ENCODE results near the gene RGS7. TPM values are rescaled to one million over a fixed set of nuclear protein-coding genes. Genes with fewer than 3 reads are reported as not detected.

RGS7 gene
- total RNA-seq, 1 experiment from 2014 or later, result 1.5 TPM

DNA sequence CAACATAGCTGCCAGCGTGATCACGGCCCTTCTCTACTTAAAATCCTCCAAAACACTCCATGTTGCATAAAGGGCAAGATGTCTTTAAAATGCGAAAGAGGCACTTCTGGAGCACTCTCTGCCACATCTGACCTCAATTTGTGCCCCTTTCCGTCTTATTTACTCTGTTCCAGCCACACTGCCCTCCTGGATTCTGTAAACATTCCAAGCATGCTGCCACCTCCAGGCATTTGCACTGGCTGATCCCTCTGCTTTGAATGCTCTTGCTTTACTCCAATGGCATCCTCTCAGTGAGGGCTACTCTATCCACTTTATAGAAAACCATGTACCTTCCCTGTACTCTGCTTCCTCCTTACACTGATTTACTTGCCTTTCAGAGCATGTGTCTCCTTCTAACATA lies 5.3 kb upstream of the RGS7 start:
- no peak overlapping the region for H3K9ac ChIP-seq (ENCODE audit: extremely low read depth, insufficient read length, low read length)
- DNase-seq, result no peak
- H2BK20ac ChIP-seq (ENCODE audit: low read depth, low read length, poor library complexity, severe bottlenecking), result no peak overlapping the region
- H3K27ac ChIP-seq (ENCODE audit: insufficient read length, low read depth, low read length), result no peak overlapping the region
- no peaks in the 10 kb centered on the region for H3K9me3 ChIP-seq (ENCODE audit: control insufficient read depth, low read depth, low read length)
- no peak overlapping the region for H3K14ac ChIP-seq (ENCODE audit: insufficient read depth, low read length)
- H3K23me2 ChIP-seq (ENCODE audit: insufficient read length, low read depth, low read length, poor library complexity, severe bottlenecking), result no peaks in the 10 kb centered on the region
- H3T11ph ChIP-seq (ENCODE audit: low read length), result no peak overlapping the region
- H3K9me3 Mint-ChIP-seq, result peaks cover 0 to 2% of the 10 kb centered on the region in 2 experiments; a peak in 2 of 5 replicates
- no peak overlapping the region for H3K56ac ChIP-seq (ENCODE audit: insufficient read length, low read depth, low read length)
- H3K23ac ChIP-seq (ENCODE audit: insufficient read length, low read depth, low read length), result no peak overlapping the region
- no peak overlapping the region for H2BK12ac ChIP-seq (ENCODE audit: insufficient read length, low read depth, low read length)
- no peak overlapping the region for H3K27ac Mint-ChIP-seq
- H3K4me2 ChIP-seq (ENCODE audit: insufficient read depth, insufficient read length, low read length), result no peak overlapping the region
- no peaks in the 10 kb centered on the region; a peak in 1 of 7 replicates for H3K36me3 Mint-ChIP-seq (ENCODE audit: insufficient read depth in 1 of 3, low read depth in 3 of 3)
- no peak overlapping the region for H4K91ac ChIP-seq (ENCODE audit: insufficient read length, low read depth, low read length)
- no peak overlapping the region for H3K4me3 Mint-ChIP-seq
- H4K5ac ChIP-seq (ENCODE audit: insufficient read length, low read depth, low read length), result no peak overlapping the region
- H2BK5ac ChIP-seq (ENCODE audit: insufficient read length, low read length), result no peak overlapping the region
- no peak overlapping the region for H2AK5ac ChIP-seq (ENCODE audit: insufficient read length, low read length)
- H3K79me2 ChIP-seq (ENCODE audit: insufficient read depth, low read length), result no peaks in the 10 kb centered on the region
- peaks cover 2% of the 10 kb centered on the region; the same call in 1 of the 2 replicates for H3K4me1 ChIP-seq (ENCODE audit: insufficient read depth, low read length)
- peaks cover 15% of the 10 kb centered on the region for H3K27me3 Mint-ChIP-seq (ENCODE audit: low read depth)
- H4K8ac ChIP-seq (replicated peaks; ENCODE audit: insufficient read length, low read depth, low read length), result no peak overlapping the region
- H3K4me1 Mint-ChIP-seq, result peaks cover 4 to 5% of the 10 kb centered on the region in 2 experiments
- H3K27me3 ChIP-seq (ENCODE audit: insufficient read depth, low read length), result no peaks in the 10 kb centered on the region; the same call in 1 of the 2 replicates
- no peak overlapping the region for H2BK120ac ChIP-seq (ENCODE audit: low read depth, low read length, poor library complexity, severe bottlenecking)
- H3K79me1 ChIP-seq (ENCODE audit: insufficient read depth, low read depth, low read length, poor library complexity, severe bottlenecking), result no peaks in the 10 kb centered on the region
- H2BK15ac ChIP-seq (ENCODE audit: low read depth, low read length), result no peak overlapping the region
- no peak overlapping the region for H2AFZ ChIP-seq (ENCODE audit: low read length)
- H3K4ac ChIP-seq (ENCODE audit: low read depth, low read length), result no peak overlapping the region
- TF ChIP-seq, protein P1, sequence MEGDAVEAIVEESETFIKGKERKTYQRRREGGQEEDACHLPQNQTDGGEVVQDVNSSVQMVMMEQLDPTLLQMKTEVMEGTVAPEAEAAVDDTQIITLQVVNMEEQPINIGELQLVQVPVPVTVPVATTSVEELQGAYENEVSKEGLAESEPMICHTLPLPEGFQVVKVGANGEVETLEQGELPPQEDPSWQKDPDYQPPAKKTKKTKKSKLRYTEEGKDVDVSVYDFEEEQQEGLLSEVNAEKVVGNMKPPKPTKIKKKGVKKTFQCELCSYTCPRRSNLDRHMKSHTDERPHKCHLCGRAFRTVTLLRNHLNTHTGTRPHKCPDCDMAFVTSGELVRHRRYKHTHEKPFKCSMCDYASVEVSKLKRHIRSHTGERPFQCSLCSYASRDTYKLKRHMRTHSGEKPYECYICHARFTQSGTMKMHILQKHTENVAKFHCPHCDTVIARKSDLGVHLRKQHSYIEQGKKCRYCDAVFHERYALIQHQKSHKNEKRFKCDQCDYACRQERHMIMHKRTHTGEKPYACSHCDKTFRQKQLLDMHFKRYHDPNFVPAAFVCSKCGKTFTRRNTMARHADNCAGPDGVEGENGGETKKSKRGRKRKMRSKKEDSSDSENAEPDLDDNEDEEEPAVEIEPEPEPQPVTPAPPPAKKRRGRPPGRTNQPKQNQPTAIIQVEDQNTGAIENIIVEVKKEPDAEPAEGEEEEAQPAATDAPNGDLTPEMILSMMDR (conservative IDR thresholded peaks at IDR 0.05), result no peak
- WGBS (ENCODE audit: extremely low coverage, insufficient read length, low lambda C conversion rate), result no CpG with 5 or more reads among the region's 4 CpGs
- H4K20me1 ChIP-seq (ENCODE audit: control insufficient read depth, insufficient read depth, insufficient read length), result no peaks in the 10 kb centered on the region
- no peak overlapping the region for H3K18ac ChIP-seq (ENCODE audit: insufficient read length, low read depth, low read length)
